Gastrocnemius medialis (tissue), 4 donors: ENCODE results near the gene GJD4. TPM values are rescaled to one million over a fixed set of nuclear protein-coding genes. Genes with fewer than 3 reads are reported as not detected.

Source experiments
- ATAC-seq, 2 donors: fragments of 150-250 bp; one replicate each; pipeline ENCODE4 v1.9.1; 2016
- DNase-seq, 2 donors: peaks; one replicate each; pipeline ENCODE4 v3.0.0-alpha.2; 2019
- H3K27ac ChIP-seq, 4 donors: fragments of 200-600 bp; sonication (generic); 1 replicate in 1 of 4; 2 replicates in 3 of 4; pipeline ENCODE4 v1.5.1; 2016 to 2018; ENCODE audit warnings: mild to moderate bottlenecking in 2 of 4, moderate library complexity in 1 of 4
- H3K27me3 ChIP-seq, 3 donors: fragments of 200-600 bp; sonication (generic) in 2 of 3; 1 replicate in 1 of 3; 2 replicates in 2 of 3; pipeline versions ENCODE4 v1.5.1 to v1.6.0; 2016 to 2019; ENCODE audit warnings: mild to moderate bottlenecking in 1 of 3, moderate library complexity in 1 of 3
- H3K36me3 ChIP-seq, 2 donors: fragments of 200-600 bp; sonication (generic) in 1 of 2; one replicate each; pipeline ENCODE4 v1.5.1; 2017 to 2018
- H3K4me1 ChIP-seq, 2 donors: fragments of 200-600 bp; sonication (generic) in 1 of 2; one replicate each; pipeline ENCODE4 v1.5.1; 2016 to 2017; ENCODE audit warnings: mild to moderate bottlenecking in 2 of 2
- H3K4me3 ChIP-seq, 4 donors: fragments of 200-600 bp; sonication (generic) in 3 of 4; 1 replicate in 1 of 4; 2 replicates in 3 of 4; pipeline ENCODE4 v1.5.1; 2016 to 2019; ENCODE audit warnings: mild to moderate bottlenecking in 2 of 4
- H3K9me3 ChIP-seq, 3 donors: fragments of 200-600 bp; sonication (generic) in 2 of 3; 1 replicate in 1 of 3; 2 replicates in 2 of 3; pipeline ENCODE4 v1.5.1; 2016 to 2019
- POLR2A ChIP-seq, 2 donors: fragments of 450-650 bp; IDR thresholded peaks; one replicate each; pipeline ENCODE4 v1.6.1; 2017; ENCODE audit warnings: antibody characterized with exemption in 2 of 2, mild to moderate bottlenecking in 2 of 2, moderate library complexity in 2 of 2
- in situ Hi-C, 4 donors: fragments of 200-750 bp; cut with MboI; loops; one replicate each; pipeline versions ENCODE4 v1.15.0 to v1.8.0; 2017; ENCODE audit warnings: low sequenced_read_pairs in 4 of 4
- intact Hi-C: fragments of 100-400 bp; cut with DNase I; formaldehyde crosslinking; loops from one replicate; pipeline ENCODE4 v1.15.1; 2023; ENCODE audit warnings: low total_unique reads
- total RNA-seq, 4 donors: library from RNA; depleted of rRNA; stranded (reverse); fragments of >200 nt; gene quantifications; one replicate each; pipeline versions ENCODE4 v1.1.0 to v1.2.3, GENCODE V29; 2016
- TF ChIP-seq, protein P1 (sequence below), 5 experiments: fragments of 450-650 bp in 3 of 5; fragments of 200-600 bp in 2 of 5; sonication (generic) in 2 of 5; IDR thresholded peaks in 4 of 5; conservative IDR thresholded peaks in 1 of 5; 1 replicate in 4 of 5; 2 replicates in 1 of 5; pipeline ENCODE4 v1.5.1; 2016 to 2019; ENCODE audit warnings: antibody characterized with exemption in 5 of 5, mild to moderate bottlenecking in 3 of 5, moderate library complexity in 3 of 5

GJD4 gene
- total RNA-seq, 4 donors from 2014 or later: not detected

DNA sequence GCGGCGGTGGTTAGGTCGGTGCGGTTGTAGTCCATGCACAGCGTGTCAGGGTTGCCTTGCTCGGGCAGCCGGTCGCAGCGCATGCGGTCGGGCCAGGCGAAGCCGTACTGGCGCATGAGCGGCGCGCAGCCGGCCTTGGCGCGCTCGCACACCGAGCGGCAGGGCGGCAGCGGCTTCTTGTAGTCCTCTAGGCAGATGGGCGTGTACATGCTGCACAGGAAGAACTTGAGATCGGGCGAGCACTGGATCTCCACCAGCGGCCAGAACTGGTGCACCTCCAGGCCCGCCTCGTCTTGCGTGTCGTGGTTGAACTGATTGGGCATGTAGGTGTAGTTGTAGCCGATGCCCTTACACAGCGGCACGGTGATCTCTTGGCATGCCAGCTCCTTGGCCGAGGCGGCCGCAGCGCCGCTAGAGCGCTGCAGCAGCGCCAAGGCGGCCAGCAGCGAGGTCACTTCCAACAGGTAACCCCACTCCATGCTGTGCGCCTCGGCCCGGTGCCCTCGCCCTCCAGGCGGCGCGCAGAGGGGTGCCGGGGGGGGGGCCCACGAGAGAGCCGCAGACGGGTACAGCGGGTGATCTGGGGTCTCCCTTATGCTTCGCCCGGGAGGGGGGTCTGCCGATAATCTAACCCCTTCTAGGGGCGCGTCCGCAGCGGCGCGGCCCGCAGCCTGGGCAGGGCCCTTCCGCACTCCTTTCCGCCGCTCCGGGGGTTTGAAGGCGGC is 36.0 kb downstream of the GJD4 start:
- Histone ChIP-seq H3K9me3 (no peaks in the 10 kb centered on the region), H3K27me3 (no peaks in the 10 kb centered on the region), H3K4me3 (peak overlapping the region; percentile 73 to 88 (median 80)), H3K36me3 (no peaks in the 10 kb centered on the region), H3K4me1 (peaks cover 4 to 17% of the 10 kb centered on the region in 2 donors), H3K27ac (peak overlapping the region; percentile 81 to 95 (median 89))
- TF ChIP-seq, protein P1, sequence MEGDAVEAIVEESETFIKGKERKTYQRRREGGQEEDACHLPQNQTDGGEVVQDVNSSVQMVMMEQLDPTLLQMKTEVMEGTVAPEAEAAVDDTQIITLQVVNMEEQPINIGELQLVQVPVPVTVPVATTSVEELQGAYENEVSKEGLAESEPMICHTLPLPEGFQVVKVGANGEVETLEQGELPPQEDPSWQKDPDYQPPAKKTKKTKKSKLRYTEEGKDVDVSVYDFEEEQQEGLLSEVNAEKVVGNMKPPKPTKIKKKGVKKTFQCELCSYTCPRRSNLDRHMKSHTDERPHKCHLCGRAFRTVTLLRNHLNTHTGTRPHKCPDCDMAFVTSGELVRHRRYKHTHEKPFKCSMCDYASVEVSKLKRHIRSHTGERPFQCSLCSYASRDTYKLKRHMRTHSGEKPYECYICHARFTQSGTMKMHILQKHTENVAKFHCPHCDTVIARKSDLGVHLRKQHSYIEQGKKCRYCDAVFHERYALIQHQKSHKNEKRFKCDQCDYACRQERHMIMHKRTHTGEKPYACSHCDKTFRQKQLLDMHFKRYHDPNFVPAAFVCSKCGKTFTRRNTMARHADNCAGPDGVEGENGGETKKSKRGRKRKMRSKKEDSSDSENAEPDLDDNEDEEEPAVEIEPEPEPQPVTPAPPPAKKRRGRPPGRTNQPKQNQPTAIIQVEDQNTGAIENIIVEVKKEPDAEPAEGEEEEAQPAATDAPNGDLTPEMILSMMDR (IDR thresholded peaks at IDR 0.05 in 4 of 5, conservative IDR thresholded peaks at IDR 0.05 in 1 of 5): no peak
- peak in 1 of 2 donors; percentile 10 for TF ChIP-seq POLR2A (IDR thresholded peaks at IDR 0.05)
- peak; percentile 28 to 51 for DNase-seq
- peak; percentile 15 to 32 for ATAC-seq
- intact Hi-C loops (loop anchor here (1.0 to 5.0 kb wide), 3 partner anchors 181 to 1839 kb away; no protein-coding TSS in a partner anchor), in situ Hi-C loops (no loop called here)

- in situ Hi-C loops: no loop called here
- no peak for TF ChIP-seq POLR2A (IDR thresholded peaks at IDR 0.05)
- TF ChIP-seq, protein P1 (IDR thresholded peaks at IDR 0.05 in 4 of 5, conservative IDR thresholded peaks at IDR 0.05 in 1 of 5): no peak
- H3K27ac ChIP-seq: peak overlapping the region; percentile 81 to 95 (median 89)
- H3K4me3 ChIP-seq: peak overlapping the region; percentile 73 to 88 (median 80)
- no peaks in the 10 kb centered on the region for H3K36me3 ChIP-seq
- DNase-seq: no peak
- peak; percentile 43 for ATAC-seq
- H3K27me3 ChIP-seq: no peaks in the 10 kb centered on the region
- no peaks in the 10 kb centered on the region for H3K9me3 ChIP-seq
- intact Hi-C loops: loop anchor here (1.0 to 5.0 kb wide), 4 partner anchors 181 to 1839 kb away; partner anchors contain the start of gene CREM
- peaks cover 4 to 17% of the 10 kb centered on the region in 2 donors for H3K4me1 ChIP-seq
These were observed 36.5 kb downstream of the GJD4 start for GRCh38 chr10:35641676-35642034.

DNA sequence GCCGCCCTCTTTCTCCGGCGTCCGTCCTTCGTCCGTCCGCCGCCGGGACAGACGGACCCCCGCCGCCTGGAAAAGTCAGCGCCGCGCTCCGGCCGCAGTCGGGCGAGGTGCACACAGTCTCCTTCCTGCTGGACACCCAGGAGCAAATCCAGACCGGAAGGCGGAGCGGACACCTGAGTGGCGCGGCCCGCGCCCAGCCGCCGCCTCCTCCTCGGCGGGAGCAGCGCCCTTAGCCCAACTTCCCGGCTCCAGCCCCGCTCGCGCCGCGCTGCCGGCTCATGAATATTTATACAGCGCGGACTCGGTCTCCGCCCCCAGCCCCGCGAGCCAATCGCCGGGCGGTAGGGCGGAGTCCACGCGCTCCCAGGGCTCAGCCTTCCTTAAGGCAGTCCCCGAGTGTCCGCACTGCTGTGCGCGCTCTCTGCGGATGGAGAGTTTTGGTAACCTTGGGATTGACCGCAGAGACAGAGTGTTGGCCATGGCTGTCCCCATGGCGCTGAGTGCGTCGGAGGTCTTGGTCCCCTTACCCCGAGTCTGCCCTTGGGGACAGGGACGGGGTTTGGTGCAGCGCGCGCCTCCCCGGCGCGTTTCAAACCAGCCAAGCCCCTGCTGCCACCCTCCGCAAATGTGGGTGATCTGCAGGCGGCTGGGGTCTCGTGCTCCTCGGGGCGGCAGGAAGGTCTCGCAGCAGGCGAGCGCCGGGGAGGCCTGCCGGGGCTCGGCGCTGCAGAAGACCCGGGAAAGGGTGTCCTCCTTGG is 37.1 kb downstream of the GJD4 start, which contains the start of gene FZD8:
TSS of gene FZD8 (minus strand) at position 262 of the 758 bp plus-strand sequence. CDS start 867 bp downstream, outside the sequence.
- H3K9me3 ChIP-seq: no peaks in the 10 kb centered on the region
- DNase-seq (peak; percentile 84 to 89), ATAC-seq (peak; percentile 77 to 80)
- H3K36me3 ChIP-seq: no peaks in the 10 kb centered on the region
- in situ Hi-C loops (no loop called here), intact Hi-C loops (loop anchor here (1.0 to 5.0 kb wide), 3 partner anchors 180 to 1840 kb away; partner anchors contain the start of gene CREM)
- TF ChIP-seq, protein P1 (IDR thresholded peaks at IDR 0.05 in 4 of 5, conservative IDR thresholded peaks at IDR 0.05 in 1 of 5): peak in 3 of 5 experiments; percentile 5 to 39 (median 9)
- TF ChIP-seq POLR2A (IDR thresholded peaks at IDR 0.05): peak; percentile 93 to 98
- H3K27ac ChIP-seq: peak within 1 kb of the TSS; percentile 81 to 95 (median 89)
- H3K27me3 ChIP-seq: no peaks in the 10 kb centered on the region
- H3K4me3 ChIP-seq: peak within 1 kb of the TSS; percentile 73 to 88 (median 80)
- peaks cover 4 to 17% of the 10 kb centered on the region in 2 donors for H3K4me1 ChIP-seq

DNA sequence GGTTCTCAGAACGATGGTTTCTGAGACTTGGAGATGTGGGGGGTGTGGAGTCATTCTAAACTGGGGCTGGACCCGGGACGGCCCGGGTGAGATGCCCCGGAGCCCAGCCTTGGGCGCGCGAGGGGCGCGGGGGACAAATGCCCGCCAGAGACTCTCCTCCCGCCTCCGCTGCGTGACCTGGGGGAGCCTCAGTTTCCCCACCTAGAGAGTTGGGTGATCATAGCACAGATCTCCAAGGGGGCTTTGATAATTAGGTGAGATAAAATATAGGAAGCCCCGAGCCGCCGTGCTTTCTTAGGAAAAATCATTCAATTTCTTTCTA is 37.6 kb downstream of the GJD4 start:
- peak overlapping the region; percentile 81 to 95 (median 89) for H3K27ac ChIP-seq
- no peak for TF ChIP-seq POLR2A (IDR thresholded peaks at IDR 0.05)
- peak in 1 of 2 donors; percentile 1 for ATAC-seq
- intact Hi-C loops (loop anchor here (1.0 to 5.0 kb wide), 3 partner anchors 180 to 1840 kb away; partner anchors contain the start of gene CREM), in situ Hi-C loops (no loop called here)
- peaks cover 4 to 17% of the 10 kb centered on the region in 2 donors for H3K4me1 ChIP-seq
- no peaks in the 10 kb centered on the region for H3K9me3 ChIP-seq
- H3K27me3 ChIP-seq: no peaks in the 10 kb centered on the region
- H3K36me3 ChIP-seq: no peaks in the 10 kb centered on the region
- no peak for DNase-seq
- H3K4me3 ChIP-seq: peak overlapping the region; percentile 73 to 88 (median 80)
